Mesenchymal stem cell (in vitro differentiated cells and primary cell): ENCODE measurements around the gene UBFD1.

ENCODE experiments used
- DNase-seq: peaks from one replicate; pipeline ENCODE4 v3.0.0-alpha.2; 2013
- H2AFZ ChIP-seq: one replicate; pipeline ENCODE4 v1.6.1; 2013; ENCODE audit warnings: low read depth, mild to moderate bottlenecking, control low read depth, inconsistent platforms, low read length, moderate library complexity
- H2AK5ac ChIP-seq: 2 replicates; pipeline ENCODE4 v1.6.1; 2013; ENCODE audit warnings: low read length, moderate library complexity, mild to moderate bottlenecking, inconsistent platforms; ENCODE audit not compliant: severe bottlenecking
- H2BK120ac ChIP-seq: one replicate; pipeline ENCODE4 v1.6.1; 2013; ENCODE audit warnings: low read depth, mild to moderate bottlenecking, inconsistent platforms, low read length, moderate library complexity
- H2BK12ac ChIP-seq, 2 experiments: one replicate each; pipeline ENCODE4 v1.6.1; 2013; ENCODE audit warnings: inconsistent platforms in 2 of 2, low read length in 2 of 2, mild to moderate bottlenecking in 2 of 2, moderate library complexity in 2 of 2, control low read depth in 1 of 2
- H2BK15ac ChIP-seq: one replicate; pipeline ENCODE4 v1.6.1; 2013; ENCODE audit warnings: mild to moderate bottlenecking, low read depth, inconsistent platforms; ENCODE audit not compliant: poor library complexity, severe bottlenecking
- H2BK5ac ChIP-seq: 2 replicates; pipeline ENCODE4 v1.6.1; 2013; ENCODE audit warnings: low read depth, mild to moderate bottlenecking, low read length, control low read depth, inconsistent platforms; ENCODE audit not compliant: poor library complexity, severe bottlenecking
- H3K14ac ChIP-seq, 2 experiments: one replicate each; pipeline ENCODE4 v1.6.1; 2013; ENCODE audit warnings: inconsistent platforms in 2 of 2, low read length in 2 of 2, control low read depth in 1 of 2, mild to moderate bottlenecking in 1 of 2, moderate library complexity in 1 of 2
- H3K18ac ChIP-seq, 2 experiments: one replicate each; pipeline ENCODE4 v1.6.1; 2013; ENCODE audit warnings: inconsistent platforms in 2 of 2, low read length in 2 of 2, control low read depth in 1 of 2, low read depth in 1 of 2, mild to moderate bottlenecking in 1 of 2
- H3K23ac ChIP-seq, 2 experiments: one replicate each; pipeline ENCODE4 v1.6.1; 2013; ENCODE audit warnings: inconsistent platforms in 2 of 2, low read length in 2 of 2, mild to moderate bottlenecking in 2 of 2, moderate library complexity in 2 of 2, control low read depth in 1 of 2
- H3K27ac ChIP-seq: 2 replicates; pipeline ENCODE4 v1.5.1; 2013; ENCODE audit warnings: mild to moderate bottlenecking, moderate library complexity, low read length, control low read depth, inconsistent platforms; ENCODE audit not compliant: poor library complexity, severe bottlenecking
- H3K27me3 ChIP-seq, 2 experiments: 2 replicates each; pipeline versions ENCODE4 v1.6.1 to v1.7.0; 2013; ENCODE audit warnings: low read length in 2 of 2, mild to moderate bottlenecking in 2 of 2, moderate library complexity in 2 of 2, control low read depth in 1 of 2, inconsistent platforms in 1 of 2; ENCODE audit not compliant: control insufficient read depth in 1 of 2, insufficient read depth in 1 of 2
- H3K36me3 ChIP-seq, 2 experiments: 2 replicates each; pipeline versions ENCODE4 v1.6.1 to v1.7.0; 2013; ENCODE audit warnings: low read length in 2 of 2, control low read depth in 1 of 2, inconsistent platforms in 1 of 2, low read depth in 1 of 2, mild to moderate bottlenecking in 1 of 2; ENCODE audit not compliant: insufficient read depth in 2 of 2, control insufficient read depth in 1 of 2
- H3K4ac ChIP-seq, 2 experiments: one replicate each; pipeline ENCODE4 v1.6.1; 2013; ENCODE audit warnings: inconsistent platforms in 2 of 2, low read length in 2 of 2, mild to moderate bottlenecking in 2 of 2, moderate library complexity in 2 of 2, control low read depth in 1 of 2, low read depth in 1 of 2
- H3K4me1 ChIP-seq: 2 replicates; pipeline ENCODE4 v1.6.1; 2013; ENCODE audit warnings: low read depth, low read length, control low read depth; ENCODE audit not compliant: control insufficient read depth, insufficient read depth
- H3K4me2 ChIP-seq: 2 replicates; pipeline ENCODE4 v1.6.1; 2013; ENCODE audit warnings: low read length, mild to moderate bottlenecking, inconsistent platforms; ENCODE audit not compliant: poor library complexity, severe bottlenecking
- H3K4me3 ChIP-seq, 2 experiments: 2 replicates each; pipeline versions ENCODE4 v1.5.1 to v1.7.0; 2013; ENCODE audit warnings: low read length in 2 of 2, mild to moderate bottlenecking in 2 of 2, control low read depth in 1 of 2, low read depth in 1 of 2; ENCODE audit not compliant: insufficient read depth in 1 of 2
- H3K79me1 ChIP-seq: replicated peaks from 2 replicates; pipeline ENCODE4 v1.6.1; 2013; ENCODE audit warnings: mild to moderate bottlenecking, control low read depth, low read length, inconsistent platforms; ENCODE audit not compliant: poor library complexity, severe bottlenecking
- H3K9ac ChIP-seq: 2 replicates; pipeline ENCODE4 v1.7.0; 2013; ENCODE audit warnings: mild to moderate bottlenecking, low read length, moderate library complexity
- H3K9me3 ChIP-seq: 2 replicates; pipeline ENCODE4 v1.7.0; 2013; ENCODE audit warnings: mild to moderate bottlenecking, low read length; ENCODE audit not compliant: control insufficient read depth
- H4K8ac ChIP-seq: one replicate; pipeline ENCODE4 v1.6.1; 2013; ENCODE audit warnings: inconsistent platforms, mild to moderate bottlenecking, low read length, moderate library complexity
- H4K91ac ChIP-seq: one replicate; pipeline ENCODE4 v1.6.1; 2013; ENCODE audit warnings: mild to moderate bottlenecking, low read length, inconsistent platforms
- WGBS: methylation state at CpG from one replicate; pipeline ENCODE4 v1.1.7; 2013; ENCODE audit warnings: mixed read lengths; 5-methylcytosine and 5-hydroxymethylcytosine counted together

The UBFD1 gene

DNA sequence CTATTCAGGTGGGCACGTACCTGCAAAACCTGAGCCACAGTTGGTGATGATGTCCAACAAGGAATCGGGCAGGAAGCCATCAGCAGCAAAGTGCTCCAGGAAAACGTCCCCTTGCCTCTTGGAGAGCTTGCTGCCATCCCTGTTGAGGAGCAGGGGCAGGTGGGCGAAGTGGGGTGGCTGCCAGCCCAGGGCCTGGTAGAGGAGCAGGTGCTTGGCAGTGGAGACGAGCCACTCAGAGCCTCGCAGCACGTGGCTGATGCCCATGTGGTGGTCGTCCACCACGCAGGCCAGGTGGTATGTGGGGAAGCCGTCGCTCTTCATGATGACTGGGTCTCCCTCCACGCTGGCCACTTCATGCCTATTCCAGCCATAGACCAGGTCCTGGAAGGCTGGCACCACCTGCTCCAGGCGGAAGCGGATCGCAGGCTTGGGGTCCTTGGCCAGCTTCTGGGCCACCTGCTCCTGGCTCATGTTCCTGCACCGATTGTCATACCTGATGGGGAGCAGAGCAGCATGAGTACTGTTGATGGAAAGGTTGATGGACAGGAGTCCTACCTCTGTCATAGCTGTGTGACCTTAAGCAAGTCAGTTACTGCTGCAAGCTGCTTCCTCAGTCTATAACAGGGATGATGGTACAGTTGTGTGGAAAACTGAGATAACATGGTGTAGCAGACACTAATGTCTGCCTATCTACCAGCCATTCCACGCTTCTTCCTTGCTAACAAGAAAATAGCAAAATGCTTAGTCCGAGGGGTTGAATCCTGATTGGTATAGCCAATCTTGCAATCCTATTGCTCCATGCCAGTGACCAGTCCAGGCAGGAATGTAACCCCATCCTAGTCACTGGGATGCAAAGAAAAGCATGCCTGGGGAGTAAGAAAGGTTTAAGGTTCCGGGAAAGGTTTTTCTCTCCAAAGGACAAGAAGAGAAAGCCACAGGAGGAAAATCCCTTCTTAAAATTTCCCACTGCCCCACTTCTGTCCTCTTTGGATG is 22.4 kb upstream of the UBFD1 start:
- Histone ChIP-seq H3K27me3 (no peaks in the 10 kb centered on the region), H3K36me3 (peaks cover 46 to 52% of the 10 kb centered on the region in 2 experiments), H2BK120ac (no peak overlapping the region), H4K8ac (no peak overlapping the region), H3K18ac (no peak overlapping the region), H3K4me1 (peaks cover 13% of the 10 kb centered on the region), H3K9me3 (no peaks in the 10 kb centered on the region), H4K91ac (no peak overlapping the region), H3K4ac (no peak overlapping the region), H3K4me3 (no peak overlapping the region), H2BK15ac (no peak overlapping the region), H3K23ac (no peak overlapping the region), H3K9ac (no peak overlapping the region), H3K4me2 (no peak overlapping the region), H3K27ac (peak overlapping the region; percentile 50), H2BK12ac (no peak overlapping the region), H3K14ac (no peak overlapping the region), H3K79me1 (peaks cover 16% of the 10 kb centered on the region), H2AK5ac (peak overlapping the region; percentile 23), H2AFZ (no peak overlapping the region), H2BK5ac (no peak overlapping the region)
- WGBS, result 98% methylated on average over 18 of the region's 19 CpGs
- DNase-seq, result no peak

DNA sequence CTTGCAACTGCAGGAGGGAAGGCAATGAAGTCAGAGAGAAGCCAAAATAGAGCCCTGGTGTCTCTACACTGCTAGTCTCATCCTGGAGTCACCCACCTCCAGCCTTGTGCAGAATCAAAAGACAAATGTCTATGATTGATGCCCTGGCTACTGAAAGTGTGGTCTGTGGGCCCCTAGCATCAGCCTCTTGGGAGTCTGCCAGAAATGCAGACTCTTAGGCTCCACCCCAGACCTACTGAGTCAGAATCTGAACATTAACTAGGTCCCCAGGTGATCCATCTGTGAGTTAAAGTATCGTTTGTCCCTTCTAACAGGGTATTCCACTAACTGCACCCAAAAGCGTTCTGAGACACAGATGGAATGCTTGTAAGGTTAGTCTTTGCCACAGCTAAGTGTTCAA is 21.6 kb upstream of the UBFD1 start:
- Histone ChIP-seq H3K23ac (no peak overlapping the region), H3K27me3 (no peaks in the 10 kb centered on the region), H3K4me3 (no peak overlapping the region), H3K4ac (no peak overlapping the region), H3K9ac (no peak overlapping the region), H3K14ac (no peak overlapping the region), H3K4me2 (no peak overlapping the region), H3K4me1 (peaks cover 13% of the 10 kb centered on the region), H2AFZ (no peak overlapping the region), H4K91ac (no peak overlapping the region), H3K27ac (peak overlapping the region; percentile 50), H2BK120ac (no peak overlapping the region), H4K8ac (no peak overlapping the region), H3K18ac (no peak overlapping the region), H3K79me1 (peaks cover 18% of the 10 kb centered on the region), H2BK12ac (no peak overlapping the region), H2BK15ac (no peak overlapping the region), H2BK5ac (no peak overlapping the region), H3K36me3 (peaks cover 42 to 59% of the 10 kb centered on the region in 2 experiments), H2AK5ac (no peak overlapping the region), H3K9me3 (no peaks in the 10 kb centered on the region)
- WGBS, result 100% methylated on average over 2 of the region's 2 CpGs
- DNase-seq, result no peak

DNA sequence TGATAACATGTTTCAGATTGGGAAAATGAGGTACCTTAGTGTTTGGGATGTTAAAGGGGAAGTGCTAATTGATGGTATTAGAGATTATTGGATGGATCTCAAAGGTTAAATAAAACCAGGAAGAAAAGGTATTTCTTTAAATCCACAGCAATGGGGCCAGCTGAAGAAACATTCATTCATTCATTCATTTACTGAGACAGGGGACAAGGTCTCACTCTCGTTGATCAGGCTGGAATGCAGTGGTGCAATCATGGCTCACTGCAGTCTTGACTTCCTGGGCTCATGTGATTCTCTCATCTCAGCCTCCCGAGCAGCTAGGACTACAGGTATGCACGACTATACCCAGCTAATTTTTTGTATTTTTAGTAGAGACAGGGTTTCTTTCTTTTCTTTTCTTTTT is 20.1 kb upstream of the UBFD1 start:
- H3K27me3 ChIP-seq, result no peaks in the 10 kb centered on the region
- 94% methylated on average over 1 of the region's 3 CpGs for WGBS

DNA sequence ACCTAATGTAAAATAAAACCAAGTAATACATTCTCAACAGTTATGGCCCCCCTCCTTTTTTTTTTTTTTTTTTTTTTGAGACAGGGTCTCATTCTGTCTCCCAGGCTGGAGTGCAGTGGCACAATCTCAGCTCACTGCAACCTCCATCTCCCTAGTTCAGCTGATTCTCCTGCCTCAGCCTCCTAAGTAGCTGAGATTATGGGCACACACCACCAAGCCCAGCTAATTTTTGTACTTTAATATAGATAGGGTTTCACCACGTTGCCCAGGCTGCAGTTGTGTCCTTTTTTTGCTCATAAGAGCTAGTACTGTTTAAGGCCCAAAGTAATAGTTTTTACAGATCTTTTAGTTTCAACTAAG is 18.6 kb upstream of the UBFD1 start:
- no peak for DNase-seq
- peaks cover 37 to 50% of the 10 kb centered on the region in 2 experiments for H3K36me3 ChIP-seq
- H3K9ac ChIP-seq, result peak overlapping the region; percentile 43
- H4K91ac ChIP-seq, result no peak overlapping the region
- H3K9me3 ChIP-seq, result no peaks in the 10 kb centered on the region
- WGBS, result 80% methylated on average over 1 of the region's 1 CpG
- no peak overlapping the region for H3K4me2 ChIP-seq
- no peak overlapping the region for H3K23ac ChIP-seq
- H3K79me1 ChIP-seq, result peaks cover 13% of the 10 kb centered on the region
- H3K4ac ChIP-seq, result no peak overlapping the region
- no peak overlapping the region for H2BK5ac ChIP-seq
- H3K27me3 ChIP-seq, result no peaks in the 10 kb centered on the region
- H2BK120ac ChIP-seq, result no peak overlapping the region
- H2BK15ac ChIP-seq, result no peak overlapping the region
- H3K4me3 ChIP-seq, result no peak overlapping the region
- no peak overlapping the region for H2BK12ac ChIP-seq
- H3K18ac ChIP-seq, result no peak overlapping the region
- no peak overlapping the region for H2AFZ ChIP-seq
- H3K27ac ChIP-seq, result peak overlapping the region; percentile 50
- no peak overlapping the region for H3K14ac ChIP-seq
- H4K8ac ChIP-seq, result no peak overlapping the region
- H2AK5ac ChIP-seq, result no peak overlapping the region
- H3K4me1 ChIP-seq, result peaks cover 13% of the 10 kb centered on the region

More for the DNA sequence above, 20.1 kb upstream of the UBFD1 start:
- H3K23ac ChIP-seq, result no peak overlapping the region
- no peak overlapping the region for H4K8ac ChIP-seq
- H3K27ac ChIP-seq, result no peak overlapping the region
- no peak overlapping the region for H3K14ac ChIP-seq
- no peak overlapping the region for H2BK120ac ChIP-seq
- no peak overlapping the region for H2BK5ac ChIP-seq
- no peak overlapping the region for H3K9ac ChIP-seq
- no peak overlapping the region for H2AFZ ChIP-seq
- H2BK15ac ChIP-seq, result no peak overlapping the region
- H3K4ac ChIP-seq, result no peak overlapping the region
- H3K36me3 ChIP-seq, result peaks cover 40 to 54% of the 10 kb centered on the region in 2 experiments
- peaks cover 13% of the 10 kb centered on the region for H3K4me1 ChIP-seq
- H3K9me3 ChIP-seq, result no peaks in the 10 kb centered on the region
- H3K18ac ChIP-seq, result no peak overlapping the region
- H3K79me1 ChIP-seq, result peaks cover 15% of the 10 kb centered on the region
- no peak overlapping the region for H2BK12ac ChIP-seq
- no peak for DNase-seq
- H3K4me2 ChIP-seq, result no peak overlapping the region
- H3K4me3 ChIP-seq, result no peak overlapping the region
- H4K91ac ChIP-seq, result no peak overlapping the region
- H2AK5ac ChIP-seq, result no peak overlapping the region
